ENCODE data around the gene ZNF827.

Gene ZNF827

DNA sequence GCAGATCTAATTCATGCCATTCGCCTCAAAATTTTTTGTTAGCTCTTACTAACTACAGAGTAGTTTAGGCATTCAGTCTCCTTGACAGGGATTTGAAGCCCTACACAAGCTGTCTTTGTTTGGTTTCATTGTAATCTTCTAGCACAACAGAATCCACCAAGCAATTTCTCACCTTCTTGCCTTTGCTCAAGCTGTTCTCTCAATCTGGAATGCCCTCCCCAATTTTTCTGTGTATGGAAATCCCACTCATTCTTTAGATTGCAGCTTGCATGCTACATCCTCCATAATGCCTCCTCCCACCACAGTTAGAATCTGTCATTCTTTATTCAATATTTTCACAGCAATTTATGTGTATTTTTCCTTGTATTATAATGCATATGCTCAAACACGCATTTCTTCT is 195.0 kb downstream of the ZNF827 start:
- no peak for DNase-seq

DNA sequence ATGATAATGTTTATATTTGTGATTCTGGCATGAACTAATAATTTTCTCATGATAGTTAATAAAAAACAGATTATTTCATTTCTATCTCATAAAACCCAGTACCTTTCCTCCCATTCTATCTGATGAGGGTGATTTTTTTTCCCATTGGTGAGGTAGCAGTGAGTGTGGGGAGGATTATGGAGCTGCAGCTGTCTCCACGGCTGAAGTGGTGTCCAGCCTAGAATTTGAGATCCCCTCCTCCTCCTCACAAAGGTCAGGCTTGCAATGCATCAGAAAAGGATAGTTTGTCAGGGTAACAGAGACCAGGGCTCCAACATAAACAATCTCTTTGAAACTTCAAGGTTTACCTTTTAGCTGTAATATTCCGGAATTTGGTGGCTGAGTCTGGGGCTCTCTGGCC is 197.8 kb downstream of the ZNF827 start:
- no peak for DNase-seq

DNA sequence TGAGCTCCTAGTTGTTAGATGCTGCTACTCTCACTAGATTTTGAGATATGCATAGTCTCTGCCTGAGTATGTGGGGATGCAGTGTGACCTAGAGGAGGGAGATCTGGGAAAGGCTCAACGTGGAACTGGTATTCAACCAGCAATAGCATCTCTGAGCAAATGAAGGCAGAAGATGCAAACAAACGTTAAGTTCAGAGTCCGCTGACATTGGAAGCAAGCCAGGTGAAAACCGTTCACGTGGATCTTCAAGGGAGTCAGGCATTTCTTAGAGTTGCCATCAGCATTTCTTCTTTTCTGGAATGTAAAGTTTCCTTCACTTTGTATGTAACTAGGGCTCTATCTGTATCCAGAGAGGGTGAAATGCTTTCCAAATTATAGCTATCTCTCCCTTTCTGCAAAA is 198.8 kb downstream of the ZNF827 start:
- no peak for DNase-seq

DNA sequence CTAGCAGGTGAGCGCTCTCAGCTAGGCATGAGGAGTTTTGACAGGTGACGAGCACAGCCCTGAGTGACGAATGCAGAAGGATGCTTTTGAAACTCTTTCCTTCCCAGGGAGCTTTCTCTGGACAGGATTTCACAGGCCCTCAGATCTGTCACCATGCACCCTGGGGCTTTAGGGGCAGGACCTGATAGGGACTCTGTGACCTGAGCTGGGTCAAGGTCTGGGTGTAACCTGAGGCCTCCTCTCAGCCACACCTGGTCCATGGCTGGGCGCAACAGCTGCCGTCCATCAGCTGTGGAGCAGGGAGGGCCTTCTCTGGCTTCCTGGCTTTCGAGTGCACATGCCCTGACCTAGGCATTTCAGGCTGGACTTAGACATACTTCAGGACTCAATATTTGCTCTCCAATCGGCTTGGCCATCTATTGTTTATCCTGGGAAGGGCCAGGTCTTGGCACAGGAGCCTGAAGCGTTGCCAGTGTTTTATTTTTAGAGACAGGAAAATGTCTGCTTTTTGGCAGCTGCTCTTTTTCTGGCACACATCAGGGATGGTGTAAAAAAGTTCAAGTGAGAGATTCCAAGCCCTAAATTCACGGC is 202.3 kb downstream of the ZNF827 start:
- no peak for DNase-seq

DNA sequence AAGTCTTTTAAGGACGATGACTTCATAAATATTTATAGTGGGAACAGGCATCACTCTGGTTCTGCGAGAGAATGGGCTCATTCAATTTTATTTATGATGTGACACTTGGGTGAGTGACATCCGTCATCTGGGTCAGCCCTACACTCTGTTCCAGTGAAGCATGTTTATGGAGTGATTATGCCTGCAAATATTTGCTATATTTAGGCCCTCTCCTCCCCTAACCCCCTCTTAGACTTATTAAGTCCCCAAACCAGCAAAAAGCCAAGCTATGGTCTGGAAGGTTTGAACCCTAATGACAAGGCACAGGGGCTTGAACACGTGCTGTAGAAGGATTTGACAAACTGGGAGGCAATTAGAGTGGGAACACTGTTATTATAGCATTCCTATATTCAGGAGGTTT is 202.8 kb downstream of the ZNF827 start:
- DNase-seq = no peak

DNA sequence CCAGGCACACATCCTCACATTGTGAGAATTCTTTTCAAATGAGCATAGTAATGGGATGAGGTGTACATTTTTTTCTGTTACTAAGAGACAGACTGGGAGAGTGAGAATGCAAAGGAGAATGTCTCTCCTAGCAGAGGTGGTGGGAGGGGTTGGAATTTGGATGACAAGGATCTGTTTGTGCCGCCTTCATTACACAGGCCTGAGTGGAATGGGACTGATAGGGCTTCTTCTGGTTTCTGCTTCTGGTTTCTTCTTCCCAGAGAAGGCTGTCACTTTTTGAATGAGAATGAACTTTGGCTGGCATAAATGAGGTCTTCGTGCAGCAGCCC is 203.3 kb downstream of the ZNF827 start:
- DNase-seq = no peak

DNA sequence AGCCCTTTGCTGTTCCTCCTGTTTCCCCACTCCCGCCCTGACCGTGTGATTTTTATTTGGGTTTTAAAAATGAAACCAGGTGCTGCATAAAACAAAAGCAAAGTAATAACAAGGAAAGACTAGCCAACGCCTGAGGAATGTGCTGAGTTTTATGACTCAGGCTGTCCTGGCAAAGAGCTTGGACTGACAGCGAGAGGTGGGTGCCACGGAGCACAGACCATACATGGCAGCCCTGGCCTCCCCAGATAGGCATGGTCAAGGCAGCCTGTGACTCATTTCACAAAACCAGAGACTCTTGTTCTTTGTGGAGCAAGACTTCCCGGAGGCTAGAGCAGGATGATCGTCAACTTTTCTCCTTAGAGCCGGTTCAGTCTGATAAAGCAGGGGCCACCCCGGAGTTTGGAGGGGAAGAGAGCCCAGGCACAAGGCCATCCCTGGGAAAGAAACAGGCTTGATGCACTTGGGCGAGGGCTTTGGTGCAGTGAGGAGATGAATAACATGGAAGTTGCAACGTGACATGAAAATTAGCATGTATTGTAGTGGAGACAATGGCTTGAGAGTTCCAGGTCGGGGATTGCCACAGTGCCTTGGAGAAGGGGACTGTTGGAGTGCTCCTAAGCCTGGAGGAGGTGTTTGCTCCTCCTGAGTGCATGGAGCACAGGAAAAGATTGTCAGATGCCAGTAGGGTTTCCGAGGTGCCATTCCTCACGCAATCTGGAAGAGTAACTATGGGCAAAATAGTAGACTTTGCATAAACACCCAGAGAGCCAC is 203.9 kb downstream of the ZNF827 start:
- no peak for DNase-seq

DNA sequence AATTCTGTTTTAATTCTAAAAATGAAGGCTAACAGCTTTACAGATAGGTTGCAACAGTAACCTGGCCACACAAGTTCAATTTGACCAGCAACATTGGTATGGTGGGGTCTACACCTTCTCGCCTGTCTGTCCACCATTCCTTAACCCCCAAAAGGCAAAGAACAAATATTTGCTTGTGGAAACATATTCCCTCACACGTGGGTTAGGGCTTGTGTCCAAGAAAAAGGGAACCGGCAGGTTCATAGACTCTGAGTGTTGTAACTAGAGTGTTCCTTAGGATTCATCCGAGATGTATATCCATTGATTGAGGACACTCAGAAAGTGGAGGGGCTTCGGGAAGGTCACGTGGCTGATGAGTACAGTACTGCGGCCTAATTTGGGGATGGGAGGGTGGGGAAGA is 204.6 kb downstream of the ZNF827 start:
- no peak for DNase-seq

DNA sequence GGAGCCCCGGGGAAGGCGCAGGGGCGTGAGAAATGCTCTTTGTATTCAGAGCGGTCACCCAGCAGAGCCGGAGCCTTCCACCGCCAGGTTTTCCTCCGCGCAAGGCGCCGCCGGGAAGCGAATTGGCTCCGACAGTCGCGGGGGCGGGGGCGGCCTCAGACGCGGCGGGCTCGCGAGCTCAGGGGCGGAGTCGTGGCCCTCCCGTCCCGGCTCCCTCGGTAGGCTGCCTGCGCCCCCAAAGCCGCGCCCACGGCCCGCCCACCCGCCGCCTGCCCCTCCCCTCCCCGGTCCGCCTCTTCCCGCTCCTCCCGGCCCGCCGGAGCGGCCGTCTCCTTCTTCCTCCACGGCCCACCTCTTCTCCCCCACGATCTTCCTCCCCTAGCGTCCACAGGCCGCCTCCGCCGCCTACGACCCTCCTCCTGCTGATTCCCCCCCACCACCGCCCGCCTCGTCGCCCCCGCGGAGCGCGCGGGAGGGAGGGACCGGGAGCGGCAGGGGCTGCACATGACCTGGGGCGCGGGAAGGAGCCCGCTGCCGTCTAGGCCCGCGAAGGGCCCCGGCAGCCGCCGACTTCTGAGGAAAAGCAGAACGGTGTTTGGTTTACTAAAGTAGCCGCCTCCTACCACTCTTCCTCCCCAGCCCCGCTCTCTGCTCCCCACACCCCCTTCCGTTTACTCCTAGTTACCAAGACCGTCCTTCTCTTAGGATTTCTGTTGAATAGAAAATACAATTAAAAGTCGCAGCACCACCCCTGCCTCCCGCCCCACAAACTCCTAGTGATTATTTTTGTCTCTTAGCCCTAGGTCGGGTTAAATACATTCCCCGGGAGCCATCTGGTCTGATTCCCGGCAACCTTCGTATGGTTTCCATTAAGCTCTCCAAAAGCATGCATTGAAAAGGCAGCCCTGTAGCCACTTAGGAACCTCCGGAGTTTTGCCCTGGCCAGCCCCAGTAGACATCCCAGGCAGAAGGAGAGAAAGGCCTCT is 205.4 kb downstream of the ZNF827 start:
- DNase-seq = peak; percentile 86 to 89

DNA sequence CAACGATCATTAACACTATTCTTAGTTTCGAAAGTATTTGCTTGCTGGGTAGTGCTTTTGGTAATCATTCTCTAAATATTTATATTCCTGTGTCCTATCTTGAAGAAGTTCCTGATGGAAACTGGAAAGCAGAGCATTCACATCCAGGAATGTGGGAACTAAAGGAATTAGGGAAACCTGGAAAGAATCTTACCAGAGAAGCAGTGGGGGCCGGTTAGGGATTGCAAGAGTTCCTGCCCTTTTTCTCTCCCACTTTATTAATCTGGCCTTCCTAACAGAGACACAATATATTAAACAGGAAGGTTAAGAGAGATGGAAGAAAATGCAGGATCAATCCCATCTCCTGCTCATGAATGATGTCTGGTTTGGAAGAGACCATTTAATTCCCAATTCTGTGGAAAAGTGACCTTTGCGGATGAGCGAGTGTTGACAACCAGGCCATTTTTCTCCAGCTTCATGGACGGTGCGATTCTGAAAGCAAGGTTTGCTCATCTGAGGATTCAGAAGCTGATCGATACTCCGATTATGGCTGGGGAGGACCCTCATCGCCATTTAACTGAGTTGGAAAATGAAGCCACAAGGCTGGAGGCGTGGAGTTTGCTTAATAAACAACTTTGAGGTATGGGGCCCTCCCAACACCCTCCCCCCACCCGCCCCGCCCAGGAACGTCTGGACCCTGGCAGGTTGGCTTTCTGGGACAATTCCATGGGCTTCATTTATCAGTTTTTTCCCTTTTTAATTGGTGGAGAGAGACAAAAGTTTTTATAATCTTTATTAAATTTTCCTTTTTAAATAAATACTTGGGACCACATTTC is 206.4 kb downstream of the ZNF827 start:
- DNase-seq = no peak

DNA sequence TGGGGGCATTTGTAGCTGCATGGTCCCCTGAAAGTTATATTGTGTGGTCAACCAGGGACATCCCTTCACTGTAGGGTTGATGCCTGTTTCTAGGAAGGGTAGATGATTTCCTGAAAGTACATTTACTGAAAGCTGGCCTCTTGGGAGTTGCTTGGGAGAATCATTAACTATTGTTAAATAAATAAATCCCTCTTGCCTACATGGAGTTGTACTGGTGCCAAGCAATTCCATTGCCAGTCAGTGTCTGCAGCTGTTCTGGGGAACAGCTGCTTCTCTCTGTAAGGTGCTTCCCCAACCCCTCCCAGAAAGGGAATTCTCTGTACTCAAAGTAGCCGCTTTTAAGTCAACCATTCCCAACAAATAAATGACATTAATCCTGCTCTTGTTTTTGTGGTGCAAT is 207.6 kb downstream of the ZNF827 start:
- DNase-seq = no peak

DNA sequence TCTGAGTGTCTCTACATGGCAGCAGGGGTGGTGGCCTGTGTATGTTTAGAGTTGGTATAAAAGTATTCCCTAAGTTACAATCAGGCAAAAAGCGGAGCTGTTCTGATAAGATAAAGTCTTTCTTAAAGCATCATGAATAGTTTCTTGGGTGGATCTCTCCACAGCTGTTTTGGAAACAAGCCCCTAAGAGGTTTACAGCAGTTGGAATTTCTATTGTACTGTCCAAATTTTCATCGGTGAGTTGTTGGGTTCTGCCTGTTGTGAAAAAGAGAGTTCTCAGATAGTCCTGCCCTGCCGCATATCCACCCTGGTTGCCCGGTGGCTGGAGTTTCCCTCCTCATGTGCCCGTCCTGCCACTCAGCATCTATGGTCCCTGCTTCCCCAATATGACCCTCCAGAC is 208.6 kb downstream of the ZNF827 start:
- no peak for DNase-seq

DNA sequence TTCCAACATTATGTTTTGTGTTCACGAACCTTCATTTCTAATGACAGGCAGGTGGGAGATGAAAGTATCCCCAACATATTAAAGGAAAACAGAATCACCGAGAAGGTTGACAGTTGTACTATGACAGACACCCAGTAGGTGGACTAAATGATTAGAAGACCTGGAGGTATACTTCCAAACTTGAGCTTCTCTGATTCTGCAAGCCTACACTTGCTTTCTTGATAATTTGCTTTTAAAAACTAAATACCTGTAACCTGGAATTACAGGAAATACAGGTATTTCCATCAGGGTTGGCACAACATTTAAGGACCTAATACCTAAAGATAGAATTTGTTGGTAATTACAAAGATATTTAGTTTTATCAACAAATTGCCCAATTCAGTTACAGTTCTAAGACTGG is 215.3 kb downstream of the ZNF827 start:
- DNase-seq = no peak

DNA sequence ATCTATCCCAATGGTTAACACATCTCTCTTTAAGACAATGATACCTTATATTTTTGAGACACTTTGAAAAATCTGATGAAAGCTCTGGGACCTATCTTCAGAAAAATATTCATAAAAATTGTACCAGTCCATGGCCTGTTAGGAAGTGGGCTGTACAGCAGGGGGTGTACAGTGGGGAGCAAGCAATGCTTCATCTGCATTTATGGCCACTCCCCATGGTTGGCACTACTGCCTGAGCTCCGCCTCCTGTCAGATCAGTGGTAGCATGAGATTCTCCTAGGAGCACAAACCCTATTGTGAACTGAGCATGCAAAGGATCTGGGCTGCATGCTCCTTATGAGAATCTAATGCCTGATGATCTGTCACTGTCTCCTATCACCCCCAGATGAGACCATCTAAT is 216.1 kb downstream of the ZNF827 start:
- DNase-seq = no peak

DNA sequence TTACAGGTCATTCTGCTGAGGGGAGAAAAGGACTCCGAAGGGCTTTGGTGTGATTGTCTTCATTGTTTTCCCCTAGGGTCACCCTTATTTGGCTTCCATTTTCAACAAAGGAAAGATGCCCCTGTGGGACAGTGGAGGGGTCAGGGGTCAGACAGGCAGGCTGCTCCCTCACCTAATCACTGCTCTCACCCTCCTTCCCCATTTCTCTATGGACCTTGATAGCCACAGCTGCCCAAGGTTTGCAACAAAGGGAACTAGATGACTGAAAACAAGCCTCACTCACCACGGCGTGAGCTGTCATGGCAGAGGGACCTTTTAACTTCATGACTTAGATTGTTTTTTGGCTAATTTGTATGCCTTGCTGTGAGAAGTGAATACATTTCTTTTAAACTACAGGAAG is 218.0 kb downstream of the ZNF827 start:
- DNase-seq = no peak

DNA sequence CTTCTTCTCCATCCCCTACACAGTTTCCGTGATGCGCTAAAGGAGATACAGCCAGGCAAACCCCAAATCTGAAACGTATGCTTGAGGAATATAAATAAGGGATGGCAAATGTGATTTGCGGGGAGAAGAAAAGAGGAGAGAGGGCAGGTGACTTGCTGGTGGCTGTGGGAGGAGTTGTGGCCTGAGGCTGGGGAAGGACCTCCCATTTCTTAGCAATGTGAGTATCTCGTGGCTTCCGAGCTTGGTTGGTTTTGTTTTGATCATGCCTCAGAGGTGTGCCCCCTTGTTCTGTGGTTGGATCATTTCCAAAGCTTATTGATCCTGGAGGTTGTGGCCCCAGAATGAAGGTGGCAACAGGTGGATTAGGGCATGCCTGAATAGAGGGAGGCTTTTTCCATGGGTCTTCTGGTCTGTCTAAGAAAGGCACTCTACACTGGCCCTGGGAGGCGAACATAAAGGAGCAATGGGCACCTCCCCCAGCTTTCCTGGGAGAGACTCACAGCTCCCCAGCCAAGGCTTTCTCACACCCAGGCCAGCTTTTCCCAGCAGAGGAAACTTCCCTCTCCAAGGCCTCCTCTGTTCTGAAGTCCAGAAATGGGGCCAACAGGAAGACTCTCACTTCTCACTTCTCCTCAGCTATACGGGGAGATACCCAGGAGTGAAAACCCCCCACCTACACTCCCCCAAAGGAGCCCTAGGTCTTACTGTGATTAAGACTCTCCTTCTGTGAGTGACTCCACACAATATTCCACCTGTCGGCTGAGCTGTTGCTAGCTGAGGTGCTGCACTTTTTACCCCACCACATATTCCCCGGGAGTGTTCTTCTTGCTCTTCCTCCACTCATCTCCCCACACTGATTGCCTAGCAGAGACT is 218.6 kb downstream of the ZNF827 start:
- no peak for DNase-seq

DNA sequence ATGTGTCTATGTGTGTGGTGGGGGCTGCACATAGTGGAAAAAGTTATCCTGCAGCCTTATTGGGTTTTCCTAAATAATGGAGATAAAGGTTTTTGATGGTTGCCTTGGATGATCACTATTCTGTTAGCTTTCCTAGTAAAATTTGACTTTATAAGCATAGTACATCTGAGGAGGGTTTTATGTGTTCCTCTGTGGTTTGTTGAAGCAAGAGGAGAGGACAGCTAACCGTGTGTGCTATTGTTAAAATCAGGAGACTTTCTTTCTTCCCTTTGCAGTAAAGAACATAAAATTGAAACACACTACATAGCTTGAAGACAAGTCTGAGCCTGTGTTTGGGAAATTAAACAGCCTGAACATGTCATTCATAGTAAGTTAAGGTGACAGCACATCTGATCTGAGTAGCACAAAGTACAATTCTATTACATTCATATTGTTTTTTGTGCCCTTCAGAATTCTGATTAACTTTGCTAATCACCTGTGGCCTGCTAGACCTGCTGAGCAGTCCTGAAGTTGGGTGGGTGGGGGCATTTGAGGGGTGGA is 221.9 kb downstream of the ZNF827 start:
- no peak for DNase-seq

DNA sequence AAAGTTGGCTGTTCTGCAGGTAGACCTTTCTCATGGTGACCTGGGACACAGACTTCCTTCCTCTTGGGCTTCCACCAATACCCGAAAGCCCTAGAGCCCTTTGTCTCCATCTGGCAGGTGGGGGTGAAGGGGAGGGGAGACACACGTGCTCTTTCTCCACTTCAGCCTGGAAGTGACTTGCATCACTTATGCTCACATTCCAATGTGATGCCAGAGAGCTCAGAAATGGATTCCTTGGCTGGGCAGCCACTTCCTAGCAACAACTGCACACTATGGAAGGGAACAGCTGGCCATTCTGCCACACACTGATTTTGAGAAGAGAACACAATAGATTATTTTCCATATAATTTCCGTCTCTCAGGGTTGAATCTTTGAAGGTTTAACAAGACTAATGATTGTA is 222.4 kb downstream of the ZNF827 start:
- DNase-seq = no peak

DNA sequence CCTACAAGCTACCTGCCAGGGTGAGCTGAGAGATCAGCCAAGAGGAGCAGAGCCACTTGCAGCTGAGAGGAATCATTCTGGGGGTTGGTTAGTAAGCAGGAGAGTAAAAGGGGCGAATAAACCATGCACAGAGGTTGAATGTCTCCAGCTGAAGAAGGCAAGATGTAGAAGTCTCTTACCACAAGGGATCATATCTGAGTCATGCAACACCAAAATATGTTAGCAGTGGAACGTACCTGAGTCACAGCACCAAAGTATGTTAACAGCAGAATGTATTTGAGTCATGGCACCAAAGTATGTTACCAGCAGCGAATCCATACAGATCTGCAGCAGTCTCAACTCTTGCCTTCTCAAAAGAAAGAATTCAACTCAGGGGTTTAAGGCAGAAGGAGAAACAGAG is 228.8 kb downstream of the ZNF827 start:
- DNase-seq = no peak

DNA sequence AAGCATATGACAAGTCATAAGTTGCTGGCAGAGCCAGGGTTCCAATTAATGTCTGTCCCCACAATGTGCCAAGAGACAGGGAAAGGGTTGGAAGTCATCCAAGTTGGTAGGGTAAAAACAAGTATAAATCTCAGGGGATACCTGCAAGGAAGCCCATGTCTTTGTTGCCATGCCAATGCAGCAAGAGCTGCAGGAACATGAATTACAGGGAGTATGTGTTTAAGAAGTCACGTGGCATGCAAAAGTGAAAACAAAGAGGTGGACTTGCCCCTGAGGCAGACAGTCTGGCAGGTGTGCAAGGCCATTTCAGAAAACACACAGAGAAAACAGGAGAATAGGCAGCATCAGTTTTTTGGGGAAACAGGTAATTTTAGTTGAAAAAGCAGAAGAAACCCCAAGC is 229.3 kb downstream of the ZNF827 start:
- no peak for DNase-seq

Data from Kasumi-1 (cell line).